Cortex of kidney (tissue), 1 donor: ENCODE data around the gene CD58.

Source experiments
- DNase-seq: peaks from one replicate; lab custom pipeline; 2025; lab: John Stamatoyannopoulos, UW

CD58 gene

DNA sequence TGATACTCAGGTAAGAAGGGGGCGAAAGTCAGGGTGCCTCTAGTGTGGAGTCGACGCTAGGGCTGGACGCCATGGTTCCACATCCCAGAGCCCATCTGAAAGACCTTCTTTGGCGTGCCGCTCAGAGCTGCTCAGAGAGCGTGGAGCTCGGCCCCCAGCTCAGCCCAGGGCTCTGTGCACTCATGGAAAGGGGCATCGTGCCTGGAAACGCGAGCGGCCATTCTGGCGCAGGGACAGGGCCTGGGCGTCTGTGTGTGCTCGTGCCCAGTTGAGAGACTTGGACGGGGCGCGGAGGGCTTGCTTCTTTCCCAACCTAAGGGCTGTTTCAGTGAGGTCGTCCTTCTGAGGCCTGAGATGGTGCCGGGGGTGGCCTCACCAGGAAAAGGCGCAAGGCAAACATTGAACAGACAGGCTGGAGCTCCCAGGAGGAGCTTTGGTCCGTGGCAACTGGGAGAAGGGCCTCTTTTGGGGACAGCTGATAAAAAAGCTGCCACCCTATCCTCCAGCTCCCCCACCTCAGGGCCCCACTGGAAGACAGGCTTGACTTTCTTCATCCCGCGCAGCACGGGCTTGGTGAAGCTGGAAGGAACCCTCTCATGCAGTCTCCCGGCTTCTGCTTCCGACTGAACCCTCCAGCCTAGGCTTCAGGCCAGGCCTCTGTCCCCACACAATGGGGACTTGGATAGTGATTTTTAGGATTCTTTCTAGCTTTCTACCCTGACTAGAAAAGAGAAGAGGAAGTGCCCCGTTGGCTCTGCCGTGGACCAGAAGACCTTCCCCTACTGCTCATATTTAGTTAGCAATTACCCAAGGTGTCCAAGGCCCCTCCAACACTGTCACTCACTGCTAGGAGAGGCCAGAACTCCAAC is 77.1 kb downstream of the CD58 start:
- DNase-seq = no peak

DNA sequence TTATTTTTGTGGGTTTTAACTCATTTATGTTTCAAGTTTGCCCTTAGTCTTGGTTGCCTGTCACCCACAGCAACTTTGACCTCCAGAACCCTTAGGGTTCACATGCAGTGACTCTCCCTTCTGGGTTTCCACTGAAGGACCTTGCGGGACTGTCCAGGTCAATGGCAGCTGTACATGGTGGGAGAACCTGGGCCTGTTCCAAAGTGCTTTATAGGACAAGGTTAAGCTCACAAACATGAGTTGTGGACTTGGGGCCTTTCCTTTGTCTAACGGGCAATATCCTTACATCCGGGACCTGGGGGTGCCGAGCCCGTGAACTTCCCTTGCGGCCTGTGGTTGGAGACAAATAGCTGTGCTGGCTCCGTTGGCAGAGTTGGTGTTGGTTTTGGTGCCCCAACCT is 77.8 kb downstream of the CD58 start:
- DNase-seq = no peak

DNA sequence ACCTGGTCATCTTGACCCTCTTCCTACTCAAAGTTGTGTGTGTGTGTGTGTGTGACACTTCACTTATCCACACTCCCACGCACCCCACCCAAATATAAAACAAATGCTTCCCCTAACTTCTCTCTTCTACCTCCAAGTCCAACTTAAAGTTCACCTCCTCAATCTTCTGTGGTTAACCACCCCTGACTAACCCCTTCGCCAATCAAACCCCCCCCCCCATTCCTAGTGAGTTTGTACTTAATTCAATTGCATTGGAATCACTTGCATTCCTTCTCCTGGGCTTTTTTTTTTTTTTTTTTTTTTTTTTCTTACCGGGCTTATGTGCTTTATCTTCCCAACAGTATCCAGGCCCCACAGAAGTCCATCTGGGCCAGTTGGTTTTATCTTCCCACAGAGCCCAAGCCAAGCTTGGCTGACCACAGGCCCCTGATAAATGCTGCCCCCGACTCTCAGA is 78.4 kb downstream of the CD58 start:
- DNase-seq = no peak

DNA sequence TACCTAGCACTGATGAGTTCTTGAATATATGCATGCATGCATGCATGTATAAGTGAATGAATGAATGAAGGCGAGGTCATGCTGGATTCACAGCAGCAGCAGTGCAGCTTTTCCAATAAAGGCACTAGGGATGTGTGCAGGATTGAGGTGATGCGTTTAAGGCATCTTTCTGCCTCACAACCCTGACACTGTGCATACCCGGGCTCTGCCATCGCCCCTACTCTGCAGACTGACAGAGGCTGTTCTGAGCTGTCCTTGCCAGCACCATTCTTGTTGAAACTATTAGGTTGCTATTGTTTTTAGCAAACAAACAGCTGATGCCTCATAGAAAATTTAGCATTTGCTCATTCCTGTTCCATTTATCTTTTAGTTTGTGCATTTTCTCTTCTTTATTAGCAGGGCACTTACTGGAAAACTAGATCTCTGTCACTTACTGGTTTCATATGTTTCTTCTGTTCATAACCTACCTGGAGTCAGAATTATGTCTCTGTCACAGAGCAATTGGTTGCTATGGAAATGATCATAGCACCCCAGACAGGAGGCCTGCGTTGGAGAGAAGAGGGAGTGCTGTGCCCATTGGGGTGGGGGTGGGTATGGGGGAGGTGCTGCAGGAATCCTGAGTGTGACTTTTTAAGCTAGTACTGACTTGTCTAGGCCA is 79.0 kb downstream of the CD58 start:
- no peak for DNase-seq

DNA sequence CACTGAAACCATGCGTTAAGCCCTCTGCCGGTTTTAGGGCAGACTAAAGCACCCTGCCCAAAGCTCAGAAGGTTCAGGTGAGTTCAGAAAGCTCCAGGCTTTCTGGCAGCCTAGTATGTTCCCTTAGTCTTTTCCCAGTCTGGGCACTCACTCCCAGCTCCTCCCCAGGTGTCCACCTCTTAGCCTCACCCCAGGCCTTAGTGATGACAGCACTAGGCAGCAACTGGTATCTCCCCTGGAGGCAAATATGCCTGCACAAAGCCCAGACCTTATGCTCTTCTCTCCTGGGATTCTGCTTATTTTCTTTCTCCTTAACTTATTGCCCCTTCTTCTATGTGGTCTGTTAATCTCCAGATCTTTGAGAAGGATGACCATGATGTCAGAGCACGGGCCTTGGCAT is 80.2 kb downstream of the CD58 start:
- DNase-seq = no peak

DNA sequence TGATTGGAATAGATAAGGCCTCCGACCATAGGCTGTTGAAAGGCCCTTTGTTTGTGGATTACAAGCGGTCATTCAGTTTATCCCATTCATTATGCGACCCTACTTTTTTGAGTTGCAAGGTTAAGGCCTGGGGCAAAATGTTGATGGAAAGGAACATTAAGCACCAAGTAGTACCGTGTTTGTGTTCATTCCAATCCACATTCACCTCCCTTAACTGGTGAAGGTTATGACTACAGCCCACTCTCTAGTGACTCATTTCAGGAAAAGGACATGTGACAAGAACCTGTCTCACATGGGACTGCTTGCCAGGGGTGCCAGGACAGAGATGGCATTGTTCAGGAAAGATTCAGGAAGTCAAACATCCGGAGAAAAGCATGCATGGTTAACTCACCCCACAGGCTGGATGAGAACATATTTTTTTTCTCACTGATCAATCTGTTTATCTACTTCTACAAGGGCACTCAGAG is 81.6 kb downstream of the CD58 start:
- DNase-seq = no peak

DNA sequence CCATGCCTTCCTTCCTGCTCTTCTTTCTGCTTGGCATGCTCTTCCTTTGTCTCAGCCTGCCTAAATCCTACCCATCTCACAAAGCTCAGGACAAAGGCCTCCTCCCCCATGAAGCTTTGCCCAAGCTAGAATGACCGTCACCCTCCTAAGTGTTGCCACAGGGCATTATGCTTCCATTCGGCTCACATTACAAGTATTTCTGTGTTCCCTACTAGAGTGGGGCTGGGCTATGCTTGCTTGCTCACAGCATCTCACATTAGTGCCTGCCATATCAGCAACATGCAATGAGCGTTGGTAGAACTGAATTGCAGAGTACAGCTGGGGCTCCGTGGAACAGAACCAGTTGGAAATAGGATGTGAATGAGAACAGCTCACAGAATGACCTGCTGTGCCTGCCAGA is 82.8 kb downstream of the CD58 start:
- DNase-seq = no peak

DNA sequence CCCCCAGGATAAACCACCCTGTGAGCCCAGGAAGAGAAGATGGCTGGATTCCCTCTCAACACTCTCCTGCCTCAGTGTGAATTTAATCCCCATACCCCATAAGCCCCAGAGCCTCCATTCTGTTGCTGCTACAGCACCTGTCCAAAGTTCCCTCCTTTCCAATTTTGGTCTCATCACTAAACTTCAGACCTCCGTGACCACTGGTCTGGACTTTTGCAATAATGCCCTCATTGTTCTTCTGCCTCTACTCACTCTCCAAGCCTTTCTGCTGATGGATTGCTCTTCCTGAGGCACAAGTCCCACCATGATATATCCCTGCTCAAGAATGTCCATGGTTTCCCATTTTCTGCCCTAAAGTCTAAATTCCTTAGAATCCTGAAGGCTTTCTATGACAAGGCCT is 83.2 kb downstream of the CD58 start:
- no peak for DNase-seq

DNA sequence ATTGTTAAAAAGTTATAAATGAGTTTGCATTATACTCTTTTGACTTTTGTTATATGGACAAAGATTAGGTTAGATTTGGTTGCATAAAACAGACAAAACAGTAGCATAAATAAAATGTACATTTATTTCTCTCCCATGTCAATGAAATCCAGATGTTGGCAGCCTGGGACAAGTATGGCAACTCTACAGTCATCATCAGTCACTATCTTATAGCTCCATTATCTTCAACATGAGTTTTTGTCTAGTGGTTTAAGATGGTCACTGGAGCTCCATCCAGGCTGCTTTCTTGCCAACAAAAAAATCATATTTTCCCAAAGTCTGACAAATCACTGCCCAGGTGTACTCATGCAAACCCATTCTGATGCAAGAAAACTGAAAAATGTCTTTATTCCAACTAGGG is 83.8 kb downstream of the CD58 start:
- no peak for DNase-seq

DNA sequence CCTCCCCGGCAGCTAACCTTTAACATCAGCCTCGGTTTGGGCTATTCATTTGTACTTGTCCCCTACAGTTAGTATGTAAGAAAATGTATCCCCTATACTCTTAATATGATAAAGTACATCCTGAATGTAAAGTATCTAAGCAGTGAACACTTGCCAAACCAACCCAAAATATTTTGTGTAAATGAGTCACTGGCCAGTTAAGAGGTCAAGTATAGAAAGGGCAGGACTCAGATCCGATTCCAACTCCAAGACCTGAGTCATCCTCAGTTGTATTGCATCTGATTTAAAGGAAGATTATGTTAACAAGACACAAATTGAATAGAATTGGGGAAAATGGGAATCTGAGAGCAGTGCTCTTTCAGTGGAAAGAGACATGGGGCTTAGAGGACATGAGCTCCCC is 84.4 kb downstream of the CD58 start:
- no peak for DNase-seq

DNA sequence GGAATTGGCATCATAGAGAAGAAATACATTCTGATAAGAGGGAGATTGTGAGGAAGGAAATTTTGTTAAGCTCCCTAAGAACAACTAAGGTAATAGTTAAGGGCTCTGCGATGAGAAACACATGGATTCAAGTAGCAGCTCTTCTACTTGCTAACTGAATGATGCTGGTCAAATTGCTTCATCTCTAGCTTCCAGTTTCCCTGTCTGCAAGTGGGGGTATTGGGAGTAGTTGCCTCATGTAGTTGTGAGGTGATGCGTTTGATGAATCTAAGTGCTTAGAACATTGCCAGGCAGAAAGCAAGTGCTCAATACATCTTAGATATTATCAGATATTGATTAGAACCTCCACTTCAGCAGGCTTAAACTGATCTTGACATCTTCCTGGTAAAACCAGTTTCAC is 84.8 kb downstream of the CD58 start:
- no peak for DNase-seq

DNA sequence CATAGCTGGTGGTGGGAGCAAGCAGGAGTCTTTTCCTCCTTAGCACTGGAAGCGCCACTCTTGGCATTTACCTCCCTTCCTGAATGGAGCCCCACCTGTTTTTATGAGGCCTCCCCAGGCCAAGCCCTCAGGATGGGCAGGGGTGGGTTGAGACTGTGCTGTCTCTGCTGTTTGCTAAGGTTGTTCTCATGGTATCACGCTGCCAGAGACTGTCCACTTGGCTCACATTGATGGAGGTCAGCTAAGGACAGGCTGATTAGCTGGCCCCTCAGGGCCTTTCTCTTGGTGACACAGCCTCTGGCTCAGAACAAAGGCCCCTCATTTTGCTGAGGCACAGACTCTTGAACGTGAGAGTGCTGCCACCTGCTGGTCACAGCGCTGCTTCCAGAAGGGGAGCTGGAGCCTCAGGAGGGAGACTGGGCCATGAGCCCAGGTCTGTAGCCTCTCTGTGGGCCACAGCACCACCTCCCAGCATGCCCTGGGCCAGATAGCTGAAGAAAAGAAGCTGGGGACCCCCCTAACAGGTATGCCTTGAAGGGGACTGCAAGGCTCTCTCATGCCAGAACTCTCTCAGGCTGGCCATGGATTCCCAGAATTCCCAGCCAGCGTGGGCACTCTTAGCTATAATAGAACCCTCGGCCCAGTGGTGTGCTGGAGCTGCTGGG is 85.6 kb downstream of the CD58 start:
- DNase-seq = no peak

DNA sequence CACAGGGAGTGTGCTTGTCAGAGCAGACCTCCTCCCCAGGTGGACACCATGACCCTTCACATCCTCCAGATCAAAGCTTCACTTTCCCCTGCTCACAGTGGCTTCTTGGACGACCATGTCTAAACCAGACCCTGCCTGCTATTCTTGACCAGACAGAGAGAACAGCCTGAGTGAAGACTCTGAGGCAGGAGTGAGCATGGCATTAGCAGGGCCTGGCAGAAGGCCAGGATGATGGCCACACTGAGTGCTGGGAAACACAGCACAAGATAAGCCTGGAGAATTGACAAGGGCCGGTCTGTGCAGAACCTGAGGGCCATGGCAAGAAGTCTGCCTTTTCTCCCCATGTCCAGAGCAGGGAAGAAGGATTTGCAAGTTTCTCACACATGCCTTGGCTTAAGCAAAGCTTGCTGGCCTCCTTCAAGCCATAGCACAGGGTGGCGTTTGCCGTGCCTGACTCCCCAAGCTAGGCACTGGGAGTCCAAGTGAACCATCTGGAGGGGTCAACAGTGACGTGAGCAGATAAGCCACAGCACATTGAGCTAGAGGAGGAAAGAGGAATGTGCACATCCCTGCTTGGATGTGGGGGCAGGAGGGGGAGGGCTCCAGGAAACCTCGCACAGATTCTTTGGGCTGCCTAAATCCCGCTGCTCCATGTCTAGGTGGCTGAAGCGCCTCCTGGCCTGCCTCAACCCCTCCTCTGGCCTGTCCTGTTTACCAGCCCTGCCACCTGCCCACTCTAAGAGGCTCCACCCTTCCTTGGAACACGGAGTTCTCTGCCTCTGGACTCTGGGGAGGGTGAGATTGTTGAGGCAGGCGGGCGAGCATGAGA is 87.1 kb downstream of the CD58 start:
- DNase-seq = no peak

DNA sequence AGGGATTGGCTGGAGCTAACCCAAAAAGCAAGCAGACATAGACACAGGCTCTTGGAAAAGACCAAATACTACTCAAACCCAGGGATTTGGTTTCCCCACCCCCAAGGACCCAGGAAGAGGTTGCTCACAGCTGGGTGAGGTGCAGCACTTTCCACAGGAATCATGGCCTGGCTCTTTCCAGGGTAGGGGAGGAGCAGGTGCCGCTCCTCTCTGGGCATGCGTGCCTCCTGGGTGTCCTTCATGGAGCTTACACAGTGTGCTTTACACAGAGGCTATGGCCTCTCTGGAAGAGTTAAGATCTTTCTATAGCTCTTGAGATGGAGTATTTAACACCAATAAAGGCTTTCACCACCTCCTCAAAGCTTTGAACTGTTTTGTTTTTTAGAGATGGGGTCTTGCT is 88.3 kb downstream of the CD58 start:
- no peak for DNase-seq

DNA sequence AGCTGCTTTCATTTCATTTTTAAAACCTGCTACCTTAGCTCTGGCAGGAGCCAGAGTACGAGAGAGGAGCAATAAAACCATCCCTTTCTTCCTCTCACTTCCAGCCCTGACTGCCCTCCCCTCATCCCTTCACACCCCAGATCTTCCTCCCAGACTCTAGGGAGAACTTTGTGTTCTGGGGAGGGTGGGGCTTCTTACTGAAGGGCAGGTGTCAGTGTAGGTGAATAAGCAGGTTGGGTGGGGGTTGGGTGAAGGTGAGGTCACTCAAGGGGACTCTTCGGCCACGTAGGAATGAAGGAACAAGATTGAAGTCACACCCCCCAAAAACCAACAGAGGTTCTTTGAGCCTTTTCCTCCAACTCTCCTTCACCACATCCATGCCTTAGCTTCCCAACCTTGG is 88.9 kb downstream of the CD58 start:
- DNase-seq = no peak

DNA sequence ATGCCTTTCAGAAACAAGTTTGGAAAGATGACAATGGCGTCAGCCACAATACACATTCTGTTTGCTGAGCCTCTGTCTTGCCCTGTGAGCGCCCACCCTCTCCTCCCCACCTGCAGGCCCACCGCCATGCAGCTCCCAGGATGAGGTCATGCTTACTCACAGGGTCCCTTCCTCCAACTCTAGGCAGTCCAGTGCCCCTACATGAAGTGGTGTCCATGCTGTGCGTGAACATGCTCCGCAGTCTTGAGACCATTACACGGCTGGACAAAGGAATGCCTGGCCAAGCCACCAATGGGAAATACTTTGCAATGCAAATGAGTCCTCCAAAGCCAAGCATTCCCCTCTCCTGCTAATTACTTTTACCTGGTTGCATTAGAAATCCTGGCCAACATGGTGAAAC is 92.2 kb downstream of the CD58 start:
- DNase-seq = no peak

DNA sequence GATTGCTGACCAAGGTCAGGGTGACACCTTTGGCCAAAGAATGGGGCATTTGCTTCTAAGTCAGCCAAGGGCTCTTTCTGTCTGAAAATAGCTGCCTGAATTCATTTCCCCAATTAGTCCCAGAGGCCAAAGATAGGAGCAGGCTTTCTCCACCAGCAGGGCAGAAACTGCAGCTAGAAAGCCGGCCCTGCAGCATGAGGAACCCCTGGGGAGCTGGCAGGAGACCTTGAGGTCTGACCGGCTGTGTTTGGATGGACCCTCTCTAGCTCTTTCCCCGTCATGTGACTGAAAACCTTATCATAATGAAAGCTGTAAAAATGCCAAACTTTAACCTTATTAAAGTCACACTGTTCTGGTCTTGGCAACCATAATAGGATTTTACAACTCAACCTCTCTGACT is 93.4 kb downstream of the CD58 start:
- no peak for DNase-seq

DNA sequence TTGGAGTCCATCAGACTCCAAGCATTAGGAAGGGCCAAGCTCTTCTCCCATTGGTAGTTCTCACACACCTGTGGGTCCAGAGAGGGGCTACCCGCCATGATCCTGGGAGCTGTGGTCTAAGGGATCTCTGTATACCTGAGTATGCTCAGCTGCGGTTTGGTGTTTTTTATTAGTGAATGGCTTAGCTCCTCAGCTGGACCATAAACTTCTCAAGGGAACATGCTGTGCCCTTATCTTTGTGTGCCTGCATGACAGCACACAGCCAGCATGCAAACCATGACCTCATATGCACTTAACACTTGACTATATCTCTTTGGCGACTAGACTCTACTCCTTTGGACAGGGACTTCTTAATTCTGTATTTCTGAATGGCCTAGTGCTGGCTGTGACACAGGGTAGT is 94.5 kb downstream of the CD58 start:
- DNase-seq = no peak

DNA sequence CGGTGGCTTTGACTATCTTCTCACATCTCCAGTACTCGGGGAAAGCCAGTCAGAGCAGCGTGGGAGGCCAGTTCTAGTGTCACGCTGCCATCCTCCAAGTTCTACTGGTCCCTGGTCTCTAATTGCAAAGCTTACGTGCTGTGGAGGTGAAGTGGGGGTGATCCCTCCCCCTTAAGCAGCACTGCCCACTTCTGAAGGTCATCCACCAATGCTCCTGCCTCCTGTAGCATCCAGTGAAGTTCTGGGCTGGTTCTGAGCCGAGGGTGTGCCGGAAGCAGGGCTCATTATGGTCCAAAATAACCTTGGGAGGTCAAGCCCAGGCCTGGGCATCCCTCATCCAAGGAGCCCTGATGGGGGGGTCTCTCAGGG is 95.0 kb downstream of the CD58 start:
- no peak for DNase-seq

DNA sequence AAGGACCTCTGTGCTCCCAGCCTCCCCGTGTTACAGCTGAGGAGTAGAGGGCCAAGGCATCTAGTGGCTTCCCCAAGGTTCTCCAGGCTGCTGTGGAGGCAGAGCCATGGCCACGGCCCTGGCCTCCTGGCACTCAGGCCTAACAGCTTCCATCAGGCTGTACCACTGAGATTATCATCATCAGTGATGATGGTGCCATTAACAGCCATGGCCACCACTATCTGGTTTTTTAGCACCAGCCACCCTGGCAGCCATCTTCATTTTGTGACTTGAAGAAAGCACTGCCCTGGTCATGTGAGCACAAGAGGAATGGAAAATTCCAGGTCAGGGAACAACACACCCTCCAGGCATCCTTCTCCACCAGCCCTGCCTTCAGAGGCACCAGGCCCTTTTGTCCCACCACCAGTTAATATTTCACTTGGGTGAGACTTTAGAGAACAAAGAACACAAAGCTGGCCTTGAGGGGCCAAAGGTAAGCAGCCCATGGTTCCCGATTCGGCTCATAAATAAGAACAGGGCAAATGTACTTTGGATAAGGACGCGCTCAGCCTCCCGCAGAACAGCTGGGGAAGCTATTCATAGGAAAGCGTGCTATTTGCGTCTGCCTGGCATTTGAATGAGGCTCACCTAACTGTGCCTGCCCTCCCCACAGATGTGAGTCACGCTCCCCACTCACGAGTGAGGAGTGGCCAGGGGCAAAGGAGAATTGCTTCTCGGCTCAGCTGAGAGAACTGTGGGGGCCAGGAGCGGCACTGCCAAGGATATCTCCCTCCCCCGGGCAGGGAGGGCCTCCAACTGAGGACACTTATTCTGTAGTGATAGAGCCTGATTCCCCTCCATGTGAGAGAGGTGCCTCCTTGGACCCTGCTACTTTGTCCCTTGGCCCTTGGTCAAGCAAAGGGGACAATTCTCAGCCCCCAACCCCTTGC is 95.6 kb downstream of the CD58 start:
- no peak for DNase-seq

DNA sequence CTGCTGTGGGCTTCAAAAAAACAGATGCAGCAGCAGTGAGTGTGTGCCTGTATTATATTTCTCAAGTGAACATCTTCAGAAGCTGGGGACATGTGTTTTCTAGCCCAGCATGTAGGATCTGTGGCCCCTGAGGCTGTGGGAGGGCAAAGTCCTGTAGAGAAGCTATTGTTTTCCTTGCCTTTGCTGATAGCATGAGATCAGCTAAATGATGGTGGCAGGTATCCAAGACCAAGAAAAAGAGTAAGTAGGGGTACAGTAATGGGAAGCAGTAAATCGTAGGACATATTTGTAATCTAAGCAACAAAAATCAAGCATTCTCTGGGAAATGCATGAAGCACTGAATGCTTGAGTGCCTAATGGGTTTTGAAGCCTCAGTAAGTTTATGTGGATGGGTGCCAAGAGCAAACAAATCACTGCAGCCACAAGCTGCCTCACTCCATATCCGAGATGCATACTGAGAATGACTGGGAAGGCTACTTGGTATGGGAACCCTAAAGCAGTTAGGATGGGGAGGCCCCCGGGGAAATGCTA is 98.3 kb downstream of the CD58 start:
- DNase-seq = no peak
